GM21786 (cell line): ENCODE results near the gene PLD6.
"Not testable (repeated sequence)": the region's sequence is repeated elsewhere in the genome, so short reads cannot be mapped to it uniquely, and the experiment has no call there.

Source experiments
- ATAC-seq: cut with Tn5 transposase; IDR thresholded peaks from one replicate; pipeline ENCODE4 v1.9.1; 2021; ENCODE audit not compliant: unreplicated experiment

The PLD6 gene

DNA sequence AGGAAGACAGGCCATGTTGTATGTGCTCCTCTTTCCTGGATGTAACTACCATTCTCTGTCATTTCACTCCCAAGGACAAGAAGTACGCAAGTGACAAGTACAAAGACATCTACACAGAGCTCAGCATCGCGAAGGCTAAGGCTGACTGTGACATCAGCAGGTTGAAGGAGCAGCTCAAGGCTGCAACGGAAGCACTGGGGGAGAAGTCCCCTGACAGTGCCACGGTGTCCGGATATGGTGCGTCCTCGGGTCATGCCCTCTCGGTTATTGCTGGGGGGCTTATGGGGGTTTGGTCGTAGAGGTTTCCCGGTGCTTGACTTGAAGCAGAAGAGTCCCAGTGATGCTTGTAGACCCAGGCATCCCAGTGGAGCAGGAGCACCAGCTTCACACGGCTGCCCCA lies 29.0 kb downstream of the PLD6 start:
- no peak for ATAC-seq

DNA sequence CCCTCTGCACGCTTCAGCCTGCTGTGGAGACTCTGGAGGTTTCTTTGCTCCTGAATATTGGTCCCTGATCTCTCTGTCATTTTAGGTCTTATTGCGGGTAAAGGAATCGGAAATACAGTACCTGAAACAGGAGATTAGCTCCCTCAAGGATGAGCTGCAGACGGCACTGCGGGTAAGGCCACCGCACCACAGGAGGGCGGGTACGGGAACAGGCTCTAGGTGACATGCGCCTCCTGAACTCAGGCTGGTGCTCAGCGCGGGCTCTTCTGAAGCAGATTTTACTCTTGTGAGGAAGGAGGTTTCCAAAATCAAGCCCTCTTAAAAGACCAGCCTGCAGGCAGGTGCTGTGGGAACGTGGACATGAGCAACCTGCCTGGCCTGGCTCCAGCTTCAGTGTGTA lies 29.8 kb downstream of the PLD6 start:
- no peak for ATAC-seq

DNA sequence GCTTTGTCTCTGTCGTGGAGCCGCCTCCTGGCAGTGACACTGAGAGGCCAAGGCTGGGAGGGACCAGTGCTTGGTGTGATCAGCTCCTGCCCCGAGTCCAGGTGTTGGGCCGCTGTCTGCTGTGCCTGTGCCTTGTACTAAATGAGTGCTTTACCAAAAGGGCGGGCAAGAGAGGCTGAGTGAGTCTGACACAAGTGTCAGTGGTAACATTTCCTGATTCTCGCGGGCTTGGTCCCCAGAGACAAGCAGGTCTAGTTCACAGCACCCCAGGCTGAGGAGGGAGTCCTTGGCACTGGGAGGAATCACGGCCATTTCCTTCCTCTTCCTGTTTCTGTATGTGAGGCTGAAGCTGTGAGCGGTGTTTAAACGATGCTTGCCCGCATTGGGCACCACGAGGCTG lies 30.2 kb downstream of the PLD6 start:
- ATAC-seq, result peak; percentile 51

DNA sequence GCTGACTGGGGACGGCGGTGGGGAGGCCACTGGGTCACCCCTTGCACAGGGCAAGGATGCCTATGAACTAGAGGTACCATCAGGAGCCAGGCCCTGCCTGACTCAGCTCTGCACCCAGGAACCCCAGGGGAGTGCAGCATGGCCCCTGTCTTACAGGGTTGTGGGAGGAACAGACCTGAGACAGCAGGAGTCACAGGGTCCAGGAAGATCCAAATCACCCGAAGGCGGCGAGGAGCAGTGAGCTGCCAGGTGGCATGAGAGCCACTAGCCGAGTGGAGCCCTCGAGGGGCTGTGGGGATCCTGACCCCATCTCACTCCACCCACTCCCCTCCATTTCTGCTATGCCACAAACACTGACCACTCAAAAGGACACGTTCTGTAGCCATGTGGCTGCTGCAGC lies 30.8 kb downstream of the PLD6 start:
- no peak for ATAC-seq

DNA sequence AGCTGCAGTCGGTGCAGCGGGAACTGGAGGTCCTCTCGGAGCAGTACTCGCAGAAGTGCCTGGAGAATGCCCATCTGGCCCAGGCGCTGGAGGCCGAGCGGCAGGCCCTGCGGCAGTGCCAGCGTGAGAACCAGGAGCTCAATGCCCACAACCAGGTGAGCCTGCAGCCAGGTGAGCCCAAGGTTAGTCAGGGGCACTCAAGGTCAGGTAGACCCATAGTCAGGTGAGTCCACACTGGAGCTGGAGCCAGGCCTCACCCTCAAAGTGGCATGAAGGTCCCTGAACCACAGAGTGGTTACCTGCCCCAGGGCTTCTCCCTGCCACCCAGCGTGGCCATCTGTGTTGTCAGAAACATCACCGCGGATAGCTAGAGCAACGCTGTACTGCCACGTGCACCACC lies 32.2 kb downstream of the PLD6 start:
- no peak for ATAC-seq

DNA sequence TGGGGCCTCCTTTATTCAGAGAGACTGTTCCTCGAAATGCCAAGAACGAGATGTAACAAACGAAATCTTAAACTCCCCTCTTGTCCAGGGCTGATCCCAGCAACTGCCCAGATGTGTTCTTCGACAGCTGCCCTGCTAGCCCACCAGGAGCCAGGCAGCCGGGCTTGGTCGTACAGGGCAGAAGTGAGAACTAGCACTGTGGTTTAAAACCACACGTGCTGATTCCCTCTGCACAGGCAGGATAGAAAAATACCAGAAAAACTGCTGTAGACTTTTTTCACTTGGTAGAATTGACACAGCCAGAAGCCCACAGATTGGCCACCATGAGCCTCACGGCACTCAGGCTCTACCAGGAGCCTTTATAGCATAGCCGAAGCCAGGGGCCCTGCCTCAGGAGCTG lies 33.1 kb downstream of the PLD6 start:
- ATAC-seq, result no peak

DNA sequence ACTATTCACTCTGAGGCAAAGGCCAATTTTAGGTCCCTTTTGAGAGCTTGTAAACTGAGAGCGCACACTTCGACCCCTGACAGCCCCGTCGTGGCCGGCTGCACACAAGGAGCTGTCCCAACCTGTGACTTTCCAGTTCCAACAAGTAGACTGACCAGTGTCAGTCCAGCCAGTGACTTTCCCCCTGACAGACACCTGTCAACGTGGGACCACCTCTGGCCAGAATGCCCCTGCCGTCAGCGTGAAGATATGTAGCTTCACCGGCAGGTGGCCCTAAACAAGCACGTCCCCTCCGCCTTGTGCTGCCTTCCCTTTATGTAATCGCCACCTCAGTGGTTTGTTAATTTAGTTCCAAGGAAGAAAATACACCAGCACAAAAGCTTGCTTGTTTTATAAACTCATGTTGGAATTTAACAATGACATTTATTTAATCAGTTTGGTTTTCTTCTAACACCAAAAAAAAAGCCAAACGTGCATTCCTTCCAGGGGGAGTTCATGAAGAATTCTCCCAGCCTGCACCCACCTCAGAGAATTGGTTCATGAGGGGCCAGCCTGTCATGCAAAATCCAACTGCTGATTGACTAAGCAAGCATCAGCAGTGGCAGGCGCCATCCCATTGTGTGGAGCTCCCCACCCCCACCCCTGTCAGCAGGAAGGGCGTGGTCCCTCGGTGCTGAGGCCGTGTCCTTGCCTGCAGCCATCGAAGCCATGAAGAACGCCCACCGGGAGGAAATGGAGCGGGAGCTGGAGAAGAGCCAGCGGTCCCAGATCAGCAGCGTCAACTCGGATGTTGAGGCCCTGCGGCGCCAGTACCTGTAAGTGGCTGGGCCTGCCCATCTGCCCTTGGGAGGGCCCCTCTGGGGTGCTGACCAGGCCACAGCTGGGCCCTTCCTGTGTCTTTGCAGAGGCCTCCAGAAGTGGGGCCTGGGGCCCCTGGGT lies 33.9 kb downstream of the PLD6 start:
- ATAC-seq, result no peak

DNA sequence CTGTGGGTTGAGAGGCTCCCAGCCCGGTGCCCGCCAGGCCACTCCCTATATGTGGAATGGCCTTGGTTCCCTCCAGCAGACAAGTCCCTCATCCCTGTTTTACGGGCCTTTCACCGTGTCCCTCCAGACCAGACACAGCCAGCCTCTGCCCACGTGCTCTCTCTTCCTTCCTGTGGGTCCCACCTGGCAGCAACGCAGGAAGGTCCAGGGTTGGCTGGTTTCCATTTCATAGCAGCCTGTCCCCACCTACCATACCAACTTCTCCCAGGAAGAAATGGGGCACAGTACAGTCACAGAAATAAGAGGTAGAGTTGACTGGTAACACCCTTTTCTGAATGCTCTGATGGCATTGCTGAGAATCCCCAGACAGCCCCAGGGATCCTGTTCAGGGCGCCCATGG lies 34.9 kb downstream of the PLD6 start:
- no peak for ATAC-seq

DNA sequence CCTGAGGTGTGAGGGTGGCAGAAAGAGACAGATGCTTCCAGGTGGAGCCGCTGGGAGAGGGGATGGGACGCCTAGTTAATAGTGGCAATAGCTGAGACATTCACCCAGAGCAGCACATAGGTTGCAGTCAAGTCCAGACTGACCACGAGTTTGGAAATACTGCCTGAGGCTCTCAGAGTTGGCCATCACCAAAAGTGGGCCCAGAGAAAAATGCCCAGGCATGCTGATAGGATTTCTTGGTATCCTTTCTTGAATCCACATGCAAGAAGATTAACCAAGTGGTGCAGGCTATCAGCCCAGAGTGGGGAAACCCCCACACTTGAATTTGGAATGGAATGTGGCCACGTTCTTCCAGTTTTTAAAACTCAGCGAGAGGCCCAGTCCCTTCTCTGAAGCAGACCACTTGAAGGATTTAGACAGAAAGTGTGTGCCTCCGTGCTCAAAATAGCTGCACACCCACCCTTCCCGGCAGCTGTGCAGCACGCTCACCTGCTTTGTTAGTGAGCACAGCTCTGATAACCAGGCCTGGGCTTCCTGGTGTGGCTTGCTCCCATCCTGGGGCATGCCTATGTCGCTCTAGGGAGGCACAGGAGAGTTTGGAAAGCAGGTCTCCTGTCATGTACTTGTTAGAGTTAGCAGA lies 35.7 kb downstream of the PLD6 start:
- no peak for ATAC-seq

DNA sequence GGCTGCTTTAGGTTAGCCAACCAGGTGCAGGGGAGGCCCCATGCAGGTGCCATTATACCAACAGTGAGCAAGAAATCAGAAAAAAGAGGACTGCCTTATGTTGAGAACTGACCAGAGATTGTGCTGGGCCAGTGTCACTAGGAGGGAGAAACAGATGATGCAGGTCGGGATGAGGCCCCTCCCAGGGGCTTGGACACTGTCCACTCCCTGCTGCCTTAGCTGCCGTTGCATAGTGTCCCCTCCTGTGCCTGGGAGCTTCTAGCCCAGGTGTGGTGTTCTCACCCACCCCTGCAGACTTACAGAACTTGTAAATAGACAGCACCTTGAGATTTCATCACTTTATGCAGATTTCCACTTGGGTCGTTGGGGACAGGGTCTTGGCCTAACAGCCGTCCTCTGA lies 36.7 kb downstream of the PLD6 start:
- ATAC-seq, result no peak

DNA sequence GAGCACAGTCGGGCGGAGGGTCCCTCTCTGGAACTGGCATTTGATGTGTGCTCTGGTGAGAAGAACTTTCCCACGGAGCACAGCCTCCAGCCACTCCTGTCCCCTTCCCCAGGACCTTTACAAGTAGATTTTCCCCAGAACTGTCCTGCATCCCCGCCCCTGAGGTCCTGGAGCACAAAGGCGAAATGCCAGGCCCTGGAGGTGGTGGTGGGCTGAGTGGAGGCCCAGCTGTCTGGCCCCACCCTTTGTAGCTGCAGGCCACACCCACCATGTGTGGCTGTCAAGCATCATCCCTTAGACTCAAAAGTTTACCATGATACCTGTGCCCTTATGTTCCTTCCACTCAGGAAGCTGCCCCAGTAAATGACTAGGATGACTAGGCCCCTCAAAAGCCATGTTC lies 37.7 kb downstream of the PLD6 start:
- no peak for ATAC-seq

DNA sequence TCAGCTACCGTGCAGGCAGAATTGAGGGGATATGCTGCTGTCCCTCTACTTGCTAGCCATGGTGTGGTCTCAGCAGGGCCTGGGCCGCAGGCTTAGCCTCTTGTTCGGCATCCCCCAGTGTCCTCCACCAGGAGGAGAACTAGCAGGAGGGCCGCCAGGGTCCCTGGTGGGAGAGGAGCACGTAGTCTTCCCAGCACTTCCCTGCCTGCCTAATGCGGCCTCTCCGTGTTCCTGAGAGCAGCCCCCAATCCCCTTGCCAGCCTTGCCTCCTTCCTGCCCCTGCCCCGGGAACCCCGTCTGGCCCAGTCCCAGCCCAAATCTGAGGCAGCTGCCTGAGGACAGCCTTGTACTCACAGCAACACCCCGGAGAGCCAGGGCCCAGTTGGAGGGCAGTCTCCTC lies 38.1 kb downstream of the PLD6 start:
- ATAC-seq, result no peak

DNA sequence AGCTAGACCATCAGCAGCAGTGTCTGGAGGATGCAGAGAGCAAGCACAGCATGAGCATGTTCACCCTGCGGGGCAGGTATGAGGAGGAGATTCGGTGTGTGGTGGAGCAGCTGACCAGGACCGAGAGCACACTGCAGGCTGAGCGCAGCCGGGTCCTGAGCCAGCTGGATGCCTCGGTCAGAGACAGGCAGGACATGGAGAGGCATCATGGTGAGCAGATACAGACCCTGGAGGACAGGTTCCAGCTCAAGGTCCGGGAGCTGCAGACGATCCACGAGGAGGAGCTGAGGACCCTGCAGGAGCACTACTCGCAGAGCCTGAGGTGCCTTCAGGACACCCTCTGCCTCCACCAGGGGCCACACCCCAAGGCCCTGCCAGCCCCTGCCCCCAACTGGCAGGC lies 38.8 kb downstream of the PLD6 start:
- ATAC-seq, result no peak

DNA sequence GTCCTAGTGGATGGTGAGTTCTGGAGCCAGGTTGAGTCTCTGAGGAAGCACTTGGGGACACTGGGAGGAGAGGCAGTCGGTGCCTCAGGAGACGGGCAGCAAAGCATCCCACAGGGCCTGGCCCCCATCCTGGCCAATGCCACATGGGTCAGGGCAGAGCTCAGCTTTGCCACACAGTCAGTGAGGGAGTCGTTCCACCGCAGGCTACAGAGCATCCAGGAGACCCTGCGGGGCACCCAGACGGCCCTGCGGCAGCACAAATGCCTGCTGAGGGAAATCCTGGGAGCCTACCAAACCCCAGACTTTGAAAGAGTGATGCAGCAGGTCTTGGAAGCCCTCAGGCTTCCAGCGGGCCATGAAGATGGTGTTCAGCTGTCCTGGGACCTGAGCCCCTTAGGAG lies 39.7 kb downstream of the PLD6 start:
- no peak for ATAC-seq

DNA sequence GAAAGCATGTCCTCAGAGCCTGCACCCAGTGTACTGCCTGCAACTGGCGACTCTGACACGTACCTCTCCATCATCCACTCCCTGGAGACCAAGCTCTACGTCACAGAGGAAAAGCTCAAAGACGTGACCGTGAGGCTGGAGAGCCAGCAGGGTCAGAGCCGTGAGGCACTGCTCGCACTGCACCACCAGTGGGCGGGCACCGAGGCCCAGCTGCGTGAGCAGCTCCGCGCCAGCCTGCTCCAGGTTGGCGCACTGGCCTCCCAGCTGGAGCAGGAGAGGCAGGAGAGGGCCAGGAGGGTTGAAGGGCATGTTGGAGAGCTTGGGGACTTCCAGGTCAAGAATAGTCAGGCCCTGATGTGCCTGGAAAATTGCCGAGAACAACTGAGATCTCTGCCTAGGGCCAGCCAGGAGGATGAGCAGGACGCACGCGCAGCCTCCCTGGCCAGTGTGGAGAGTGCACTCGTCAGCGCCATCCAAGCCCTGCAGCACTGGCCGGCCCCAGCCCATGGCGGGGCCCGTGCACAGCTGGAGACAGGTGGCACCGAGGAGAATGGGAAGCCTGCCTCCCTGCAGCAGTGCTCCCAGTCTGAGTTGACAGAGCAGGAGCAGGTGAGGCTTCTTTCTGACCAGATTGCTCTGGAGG lies 40.3 kb downstream of the PLD6 start:
- no peak for ATAC-seq

DNA sequence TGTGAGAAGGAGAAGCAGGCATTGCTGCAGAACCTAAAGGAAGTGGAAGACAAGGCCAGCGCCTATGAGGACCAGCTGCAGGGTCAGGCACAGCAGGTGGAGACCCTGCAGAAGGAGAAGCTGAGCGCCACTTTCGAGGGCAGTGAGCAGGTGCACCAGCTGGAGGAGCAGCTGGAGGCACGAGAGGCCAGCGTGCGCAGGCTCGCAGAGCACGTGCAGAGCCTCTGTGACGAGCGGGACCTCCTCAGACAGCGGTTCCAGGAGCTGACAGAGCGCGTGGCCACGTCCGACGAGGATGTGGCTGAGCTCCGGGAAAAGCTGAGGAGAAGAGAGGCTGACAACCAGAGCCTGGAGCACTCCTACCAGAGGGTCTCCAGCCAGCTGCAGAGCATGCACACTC lies 41.5 kb downstream of the PLD6 start:
- ATAC-seq, result no peak

DNA sequence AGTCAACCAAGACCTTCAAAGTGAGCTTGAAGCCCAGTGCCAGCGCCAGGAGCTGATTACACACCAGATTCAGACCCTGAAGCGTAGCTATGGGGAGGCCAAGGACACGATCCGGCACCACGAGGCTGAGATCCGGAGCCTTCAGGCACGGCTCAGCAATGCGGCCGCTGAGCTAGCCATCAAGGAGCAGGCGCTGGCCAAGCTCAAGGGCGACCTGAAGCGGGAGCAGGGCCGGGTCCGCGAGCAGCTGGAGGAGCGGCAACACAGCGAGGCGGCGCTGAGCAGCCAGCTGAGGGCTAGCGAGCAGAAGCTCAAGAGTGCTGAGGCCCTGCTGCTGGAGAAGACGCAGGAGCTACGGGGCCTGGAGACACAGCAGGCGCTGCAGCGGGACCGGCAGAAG lies 42.0 kb downstream of the PLD6 start:
- no peak for ATAC-seq

DNA sequence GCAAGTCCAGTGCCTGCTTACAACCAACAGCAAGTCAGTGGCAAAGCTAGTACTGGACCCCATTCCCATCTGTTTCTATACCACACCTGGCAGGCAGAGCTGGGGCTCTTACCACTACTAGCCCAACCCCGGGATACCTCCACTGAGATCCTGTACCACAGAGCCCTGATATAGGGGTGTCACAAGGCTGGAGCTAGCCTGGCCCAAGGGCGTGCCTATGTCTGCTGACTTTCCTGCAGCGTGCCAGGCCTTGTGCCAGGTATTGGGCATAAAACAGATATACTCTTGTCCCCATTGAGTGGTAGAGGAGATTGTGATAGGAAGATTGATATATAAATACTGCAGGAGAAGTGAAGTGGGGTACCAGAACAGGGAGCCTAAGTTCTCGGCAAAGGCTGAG lies 44.4 kb downstream of the PLD6 start:
- ATAC-seq, result no peak

DNA sequence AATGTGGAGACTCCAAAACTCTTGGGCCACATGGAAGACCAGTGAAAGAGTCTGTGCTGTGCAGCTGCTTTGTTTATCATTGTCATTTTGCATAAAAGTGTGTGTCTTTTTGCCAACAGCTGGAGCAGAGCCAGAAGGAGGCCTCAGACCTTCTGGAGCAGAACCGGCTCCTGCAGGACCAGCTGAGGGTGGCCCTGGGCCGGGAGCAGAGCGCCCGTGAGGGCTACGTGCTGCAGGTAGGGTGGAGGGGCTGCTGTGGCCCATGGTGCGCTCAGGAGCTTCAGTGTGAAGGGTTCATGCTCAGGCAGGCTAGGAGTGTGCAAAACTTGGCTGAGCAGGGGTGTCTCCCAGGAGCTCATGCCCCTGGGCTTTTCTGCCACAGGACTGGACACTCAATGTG lies 45.0 kb downstream of the PLD6 start:
- ATAC-seq, result no peak

DNA sequence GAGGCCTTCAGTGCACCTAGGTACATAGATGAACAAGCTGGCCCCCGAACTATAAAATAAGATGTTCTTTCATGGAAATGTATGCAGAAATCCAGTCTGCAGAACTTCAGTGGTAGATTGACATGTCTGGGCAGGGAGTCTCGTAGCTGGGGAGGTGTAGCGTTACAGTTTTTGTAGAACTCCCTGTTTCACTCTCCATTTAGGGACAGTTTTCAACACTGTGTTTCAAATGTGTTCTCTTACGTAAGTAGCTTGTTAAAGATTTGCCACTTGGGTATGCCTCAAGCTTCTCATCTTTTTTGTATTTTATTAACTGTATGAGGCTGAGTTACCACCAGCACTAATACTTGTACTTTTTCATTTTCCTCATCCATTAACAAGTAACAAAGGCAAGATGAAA lies 46.6 kb downstream of the PLD6 start:
- ATAC-seq, result no peak

DNA sequence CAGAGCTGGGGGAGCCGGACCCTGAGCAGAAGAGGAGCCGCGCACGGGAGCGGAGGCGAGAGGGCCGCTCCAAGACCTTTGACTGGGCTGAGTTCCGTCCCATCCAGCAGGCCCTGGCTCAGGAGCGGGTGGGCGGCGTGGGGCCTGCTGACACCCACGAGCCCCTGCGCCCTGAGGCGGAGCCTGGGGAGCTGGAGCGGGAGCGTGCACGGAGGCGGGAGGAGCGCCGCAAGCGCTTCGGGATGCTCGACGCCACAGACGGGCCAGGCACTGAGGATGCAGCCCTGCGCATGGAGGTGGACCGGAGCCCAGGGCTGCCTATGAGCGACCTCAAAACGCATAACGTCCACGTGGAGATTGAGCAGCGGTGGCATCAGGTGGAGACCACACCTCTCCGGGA lies 47.6 kb downstream of the PLD6 start:
- not testable (repeated sequence) for ATAC-seq

DNA sequence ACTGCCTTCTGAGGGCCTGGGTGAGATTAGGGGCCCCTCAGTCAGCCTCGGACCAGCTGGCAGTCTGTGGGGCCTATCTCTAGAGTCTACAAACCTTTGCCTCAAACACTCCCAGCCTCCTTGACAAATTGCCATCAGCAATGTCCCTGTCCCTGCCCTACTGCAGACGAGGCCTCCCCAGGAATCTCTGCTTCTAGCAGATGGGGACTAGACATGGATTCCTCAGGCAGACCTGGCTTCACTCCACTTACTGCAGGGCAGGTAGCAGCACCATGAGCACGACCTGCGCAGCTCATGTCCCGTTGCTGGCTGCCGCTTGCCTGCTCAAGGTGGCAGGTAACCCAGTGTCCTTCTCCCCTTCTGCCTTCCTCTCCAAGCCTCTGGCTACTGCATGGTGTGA lies 49.1 kb downstream of the PLD6 start:
- no peak for ATAC-seq
